ENCODE data around the gene GMIP. TPM values are rescaled to one million over a fixed set of nuclear protein-coding genes. Genes with fewer than 3 reads are reported as not detected.
A peak's percentile ranks its signal among the peaks of the same experiment; 100 is the strongest.
"Not testable (repeated sequence)": the region's sequence is repeated elsewhere in the genome, so short reads cannot be mapped to it uniquely, and the experiment has no call there.

The GMIP gene
- total RNA-seq, 2 experiments from 2014 or later: 96.7 to 104 TPM

- DNase-seq (no peak), ATAC-seq (no peak)
- Mint-ChIP-seq H3K4me1 (ENCODE audit: low read depth) (peaks cover 72% of the 10 kb centered on the region), H3K4me3 (no peak overlapping the region), H3K36me3 (ENCODE audit: low read depth) (peaks cover 44% of the 10 kb centered on the region), H3K27me3 (ENCODE audit: low read depth) (no peaks in the 10 kb centered on the region), H3K27ac (peak overlapping the region; percentile 64), H3K9me3 (ENCODE audit: insufficient read depth) (no peaks in the 10 kb centered on the region)
- CTCF ChIA-PET: no interaction called here
- POLR2A ChIA-PET: interaction anchor here (1.2 to 1.5 kb wide), 2 partner anchors 9 to 26 kb away, joined by 3 to 4 read pairs; no protein-coding TSS in a partner anchor
Measured at GRCh38 chr19:19600793-19601330, 42.6 kb downstream of the GMIP start.

DNA sequence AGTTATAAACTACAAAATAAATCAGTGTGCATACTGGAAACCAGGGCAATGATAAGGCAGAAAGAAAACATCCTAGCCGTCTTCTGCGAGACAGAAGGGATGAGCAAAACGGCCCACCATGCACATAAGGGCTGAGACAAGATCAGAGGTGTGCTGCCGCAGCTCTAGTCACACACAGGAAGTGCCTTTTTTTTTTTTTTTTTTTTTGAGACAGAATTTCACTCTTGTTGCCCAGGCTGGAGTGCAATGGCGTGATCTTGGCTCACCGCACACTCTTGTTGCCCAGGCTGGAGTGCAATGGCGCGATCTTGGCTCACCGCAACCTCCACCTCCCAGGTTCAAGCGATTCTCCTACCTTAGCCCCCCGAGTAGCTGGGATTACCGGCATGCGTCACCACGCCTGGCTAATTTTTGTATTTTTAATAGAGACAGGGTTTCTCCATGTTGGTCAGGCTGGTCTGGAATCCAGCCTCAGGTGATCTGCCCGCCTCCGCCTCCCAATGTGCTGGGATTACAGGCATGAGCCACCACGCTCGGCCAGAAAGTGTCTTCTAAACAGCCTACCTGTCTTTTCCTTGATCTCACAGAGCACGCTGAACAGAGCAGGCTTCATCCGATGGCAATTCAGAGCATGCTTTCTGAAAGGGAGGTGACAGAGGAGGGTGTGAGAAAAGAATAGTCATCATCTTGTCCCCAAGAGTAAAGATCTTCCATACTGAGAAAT lies 44.6 kb downstream of the GMIP start:
- Mint-ChIP-seq H3K4me1 (ENCODE audit: low read depth) (peaks cover 82% of the 10 kb centered on the region), H3K4me3 (peak overlapping the region; percentile 24), H3K36me3 (ENCODE audit: low read depth) (peaks cover 55% of the 10 kb centered on the region), H3K27ac (peak overlapping the region; percentile 93)
- POLR2A ChIA-PET: interaction anchor here (0.7 to 1.4 kb wide), 3 partner anchors 9 to 30 kb away, joined by 5 to 10 read pairs (median 7); partner anchors contain the start of gene LPAR2
- ATAC-seq (peak; percentile 73), DNase-seq (peak; percentile 77)
- H3K27me3 Mint-ChIP-seq (ENCODE audit: low read depth); H3K9me3 Mint-ChIP-seq (ENCODE audit: insufficient read depth): not testable (repeated sequence)
- CTCF ChIA-PET: interaction anchor here (1.6 kb wide), 1 partner anchor 46 kb away, joined by 5 read pairs; no protein-coding TSS in a partner anchor

GRCh38 chr19:19597809-19598306 lies 45.6 kb downstream of the GMIP start:
- Mint-ChIP-seq H3K27ac (peak overlapping the region; percentile 93), H3K4me3 (peak overlapping the region; percentile 24), H3K27me3 (ENCODE audit: low read depth) (no peaks in the 10 kb centered on the region), H3K4me1 (ENCODE audit: low read depth) (peaks cover 79% of the 10 kb centered on the region), H3K9me3 (ENCODE audit: insufficient read depth) (no peaks in the 10 kb centered on the region), H3K36me3 (ENCODE audit: low read depth) (peaks cover 57% of the 10 kb centered on the region)
- ChIA-PET CTCF (interaction anchor here (0.9 to 1.6 kb wide), 3 partner anchors 45 to 67 kb away, joined by 3 to 5 read pairs (median 5); no protein-coding TSS in a partner anchor), POLR2A (interaction anchor here (1.0 to 1.4 kb wide), 5 partner anchors 8 to 64 kb away, joined by 3 to 10 read pairs (median 4); partner anchors contain the start of gene LPAR2)
- ATAC-seq (peak; percentile 60), DNase-seq (peak; percentile 70)

- no peak for DNase-seq
- H3K36me3 Mint-ChIP-seq (ENCODE audit: low read depth): peaks cover 58% of the 10 kb centered on the region
- ChIA-PET POLR2A (no interaction called here), CTCF (interaction anchor here (1.7 kb wide), 1 partner anchor 41 kb away, joined by 5 read pairs; no protein-coding TSS in a partner anchor)
- no peaks in the 10 kb centered on the region for H3K27me3 Mint-ChIP-seq (ENCODE audit: low read depth)
- H3K4me1 Mint-ChIP-seq (ENCODE audit: low read depth): peaks cover 77% of the 10 kb centered on the region
- no peaks in the 10 kb centered on the region for H3K9me3 Mint-ChIP-seq (ENCODE audit: insufficient read depth)
- no peak overlapping the region for H3K4me3 Mint-ChIP-seq
- H3K27ac Mint-ChIP-seq: peak overlapping the region; percentile 82
- no peak for ATAC-seq
Measured at GRCh38 chr19:19595171-19595701, 48.2 kb downstream of the GMIP start.

GRCh38 chr19:19594381-19594780 lies 49.1 kb downstream of the GMIP start:
- H3K27me3 Mint-ChIP-seq (ENCODE audit: low read depth): no peaks in the 10 kb centered on the region
- H3K4me1 Mint-ChIP-seq (ENCODE audit: low read depth): peaks cover 81% of the 10 kb centered on the region
- H3K27ac Mint-ChIP-seq: peak overlapping the region; percentile 28
- peaks cover 63% of the 10 kb centered on the region for H3K36me3 Mint-ChIP-seq (ENCODE audit: low read depth)
- no peak for DNase-seq
- ChIA-PET POLR2A (interaction anchor here (0.7 kb wide), 1 partner anchor 75 kb away, joined by 3 read pairs; no protein-coding TSS in a partner anchor), CTCF (interaction anchor here (1.7 kb wide), 1 partner anchor 40 kb away, joined by 5 read pairs; no protein-coding TSS in a partner anchor)
- no peak overlapping the region for H3K4me3 Mint-ChIP-seq
- ATAC-seq: no peak
- H3K9me3 Mint-ChIP-seq (ENCODE audit: insufficient read depth): no peaks in the 10 kb centered on the region

GRCh38 chr19:19592690-19593089 lies 50.8 kb downstream of the GMIP start:
- Mint-ChIP-seq H3K4me3 (no peak overlapping the region), H3K27ac (peak overlapping the region; percentile 73), H3K9me3 (ENCODE audit: insufficient read depth) (no peaks in the 10 kb centered on the region), H3K36me3 (ENCODE audit: low read depth) (peaks cover 70% of the 10 kb centered on the region), H3K4me1 (ENCODE audit: low read depth) (peaks cover 81% of the 10 kb centered on the region), H3K27me3 (ENCODE audit: low read depth) (no peaks in the 10 kb centered on the region)
- ATAC-seq (no peak), DNase-seq (no peak)
- ChIA-PET CTCF (no interaction called here), POLR2A (interaction anchor here (1.0 kb wide), 1 partner anchor 25 kb away, joined by 3 read pairs; the partner anchor contains the start of gene PBX4)

GRCh38 chr19:19591133-19591825 lies 52.2 kb downstream of the GMIP start:
- Mint-ChIP-seq H3K27ac (peak overlapping the region; percentile 79), H3K9me3 (ENCODE audit: insufficient read depth) (no peaks in the 10 kb centered on the region), H3K4me3 (peak overlapping the region; percentile 52), H3K27me3 (ENCODE audit: low read depth) (no peaks in the 10 kb centered on the region), H3K36me3 (ENCODE audit: low read depth) (peaks cover 64% of the 10 kb centered on the region), H3K4me1 (ENCODE audit: low read depth) (peaks cover 74% of the 10 kb centered on the region)
- ATAC-seq (peak; percentile 62), DNase-seq (peak; percentile 67)
- ChIA-PET CTCF (interaction anchor here (1.1 to 4.8 kb wide), 6 partner anchors 11 to 59 kb away, joined by 3 to 27 read pairs (median 8); partner anchors contain the start of gene GMIP), POLR2A (interaction anchor here (0.6 to 2.5 kb wide), 7 partner anchors 11 to 275 kb away, joined by 3 to 12 read pairs (median 4); partner anchors contain the start of genes PBX4 and ZNF101)

- H3K36me3 Mint-ChIP-seq (ENCODE audit: low read depth): peaks cover 60% of the 10 kb centered on the region
- H3K4me3 Mint-ChIP-seq: no peak overlapping the region
- ATAC-seq (no peak), DNase-seq (no peak)
- peak overlapping the region; percentile 81 for H3K27ac Mint-ChIP-seq
- no peaks in the 10 kb centered on the region for H3K9me3 Mint-ChIP-seq (ENCODE audit: insufficient read depth)
- H3K27me3 Mint-ChIP-seq (ENCODE audit: low read depth): no peaks in the 10 kb centered on the region
- peaks cover 73% of the 10 kb centered on the region for H3K4me1 Mint-ChIP-seq (ENCODE audit: low read depth)
- ChIA-PET POLR2A (interaction anchor here (1.4 kb wide), 1 partner anchor 29 kb away, joined by 3 read pairs; no protein-coding TSS in a partner anchor), CTCF (interaction anchor here (1.1 to 4.8 kb wide), 2 partner anchors 18 to 34 kb away, joined by 3 to 27 read pairs; no protein-coding TSS in a partner anchor)
Measured at GRCh38 chr19:19588546-19588945, 54.9 kb downstream of the GMIP start.

DNA sequence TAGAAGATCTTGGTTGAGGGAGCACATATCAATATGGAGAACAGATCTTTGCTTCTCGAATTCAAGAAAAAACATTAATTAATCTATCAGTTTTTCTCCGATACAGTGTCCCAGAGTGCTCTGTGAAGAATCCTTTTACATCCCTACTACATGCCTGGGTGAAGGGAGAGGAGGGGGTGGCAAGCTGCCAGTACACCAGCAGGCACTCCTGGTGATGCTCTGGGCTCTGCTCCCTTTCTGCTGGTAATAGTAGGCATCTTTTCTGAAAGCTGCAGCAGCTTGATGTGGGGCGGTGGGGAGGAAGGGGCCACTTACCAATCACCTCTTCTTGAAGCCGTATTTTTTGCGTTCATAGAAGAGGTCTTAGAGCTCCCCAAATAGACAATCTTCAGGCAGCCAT lies 55.7 kb downstream of the GMIP start:
- H3K9me3 Mint-ChIP-seq (ENCODE audit: insufficient read depth): no peaks in the 10 kb centered on the region
- no peaks in the 10 kb centered on the region for H3K27me3 Mint-ChIP-seq (ENCODE audit: low read depth)
- H3K4me3 Mint-ChIP-seq: no peak overlapping the region
- peak overlapping the region; percentile 81 for H3K27ac Mint-ChIP-seq
- no peak for ATAC-seq
- peaks cover 53% of the 10 kb centered on the region for H3K36me3 Mint-ChIP-seq (ENCODE audit: low read depth)
- peaks cover 72% of the 10 kb centered on the region for H3K4me1 Mint-ChIP-seq (ENCODE audit: low read depth)
- ChIA-PET CTCF (interaction anchor here (1.1 to 4.8 kb wide), 3 partner anchors 15 to 34 kb away, joined by 3 to 27 read pairs (median 3); no protein-coding TSS in a partner anchor), POLR2A (interaction anchor here (1.3 kb wide), 1 partner anchor 27 kb away, joined by 7 read pairs; no protein-coding TSS in a partner anchor)
- DNase-seq: no peak

DNA sequence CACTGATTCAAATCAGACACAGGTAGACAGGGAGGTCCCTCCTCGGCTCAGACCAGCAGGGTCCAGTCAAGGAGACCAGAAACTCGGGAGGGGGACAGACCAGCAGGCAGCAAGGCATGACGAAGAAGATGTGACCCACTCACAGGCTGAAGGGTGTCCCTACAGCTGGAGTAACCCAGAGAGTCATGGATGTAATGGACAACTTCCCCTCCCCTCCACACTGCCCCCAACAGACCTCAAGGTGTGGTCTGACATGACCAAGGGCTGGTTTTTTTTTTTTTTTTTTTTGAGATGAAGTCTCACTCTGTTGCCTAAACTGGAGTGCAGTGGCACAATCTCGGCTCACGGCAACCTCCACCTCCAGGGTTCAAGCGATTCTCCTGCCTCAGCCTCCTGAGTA lies 59.1 kb downstream of the GMIP start:
- CTCF ChIA-PET: interaction anchor here (1.0 to 1.6 kb wide), 2 partner anchors 30 to 52 kb away, joined by 4 to 5 read pairs; no protein-coding TSS in a partner anchor

GRCh38 chr19:19582471-19582870 lies 61.0 kb downstream of the GMIP start:
- DNase-seq: no peak
- Mint-ChIP-seq H3K9me3 (ENCODE audit: insufficient read depth) (no peaks in the 10 kb centered on the region), H3K4me3 (no peak overlapping the region), H3K4me1 (ENCODE audit: low read depth) (peaks cover 55% of the 10 kb centered on the region), H3K27me3 (ENCODE audit: low read depth) (no peaks in the 10 kb centered on the region), H3K36me3 (ENCODE audit: low read depth) (peaks cover 23% of the 10 kb centered on the region), H3K27ac (no peak overlapping the region)
- ChIA-PET CTCF (interaction anchor here (2.1 to 2.5 kb wide), 2 partner anchors 29 to 50 kb away, joined by 10 to 11 read pairs; no protein-coding TSS in a partner anchor), POLR2A (no interaction called here)
- no peak for ATAC-seq

More for the DNA sequence above, 59.1 kb downstream of the GMIP start:
- Mint-ChIP-seq H3K27ac (no peak overlapping the region), H3K4me3 (no peak overlapping the region), H3K27me3 (ENCODE audit: low read depth) (no peaks in the 10 kb centered on the region), H3K9me3 (ENCODE audit: insufficient read depth) (no peaks in the 10 kb centered on the region), H3K4me1 (ENCODE audit: low read depth) (peaks cover 73% of the 10 kb centered on the region), H3K36me3 (ENCODE audit: low read depth) (peaks cover 35% of the 10 kb centered on the region)
- DNase-seq: no peak
- ATAC-seq: no peak
- POLR2A ChIA-PET: no interaction called here
